GM12801 (cell line): ENCODE data around the gene SMC1B.

Experiments used
- CTCF ChIP-seq: IDR thresholded peaks from one replicate; pipeline ENCODE4 v1.5.1; 2011; ENCODE audit warnings: control low read depth; ENCODE audit not compliant: insufficient read length; ENCODE audit errors: extremely low read depth

SMC1B gene

GRCh38 chr22:45455212-45455611 is 41.8 kb upstream of the SMC1B start:
- no peak for TF ChIP-seq CTCF

GRCh38 chr22:45454275-45454674 is 40.9 kb upstream of the SMC1B start:
- TF ChIP-seq CTCF, result no peak

GRCh38 chr22:45453764-45454163 is 40.4 kb upstream of the SMC1B start:
- TF ChIP-seq CTCF, result no peak

GRCh38 chr22:45452565-45453379 is 39.4 kb upstream of the SMC1B start:
- TF ChIP-seq CTCF, result no peak

GRCh38 chr22:45451972-45452371 is 38.6 kb upstream of the SMC1B start:
- TF ChIP-seq CTCF, result no peak

- TF ChIP-seq CTCF, result no peak
Observed at GRCh38 chr22:45450921-45451651, 37.7 kb upstream of the SMC1B start.

- TF ChIP-seq CTCF, result no peak
Observed at GRCh38 chr22:45450101-45450785, 36.8 kb upstream of the SMC1B start.
